Kidney glomerular epithelial cell (primary cell): ENCODE measurements around the gene TAC4.

Experiments used
- DNase-seq: peaks from one replicate; lab custom pipeline; 2025; lab: John Stamatoyannopoulos, UW

The TAC4 gene

GRCh38 chr17:49798738-49799137, 49.1 kb downstream of the TAC4 start:
- DNase-seq, result no peak

GRCh38 chr17:49798182-49798581, 49.7 kb downstream of the TAC4 start:
- DNase-seq, result no peak

GRCh38 chr17:49795372-49795771, 52.5 kb downstream of the TAC4 start:
- DNase-seq, result no peak

GRCh38 chr17:49793309-49793708, 54.6 kb downstream of the TAC4 start:
- no peak for DNase-seq

GRCh38 chr17:49789243-49789578, 58.7 kb downstream of the TAC4 start:
- DNase-seq, result no peak

GRCh38 chr17:49788478-49789242, 59.2 kb downstream of the TAC4 start, which contains the start of gene KAT7:
TSS of gene KAT7 (plus strand) at chr17:49788681. CDS start at chr17:49788835, 154 bp downstream.
- DNase-seq, result peak; percentile 99
